ENCODE results near the gene XYLT1. TPM values are rescaled to one million over a fixed set of nuclear protein-coding genes. Genes with fewer than 3 reads are reported as not detected.

XYLT1 gene
- total RNA-seq, 1 experiment from 2014 or later = 7.5 TPM

DNA sequence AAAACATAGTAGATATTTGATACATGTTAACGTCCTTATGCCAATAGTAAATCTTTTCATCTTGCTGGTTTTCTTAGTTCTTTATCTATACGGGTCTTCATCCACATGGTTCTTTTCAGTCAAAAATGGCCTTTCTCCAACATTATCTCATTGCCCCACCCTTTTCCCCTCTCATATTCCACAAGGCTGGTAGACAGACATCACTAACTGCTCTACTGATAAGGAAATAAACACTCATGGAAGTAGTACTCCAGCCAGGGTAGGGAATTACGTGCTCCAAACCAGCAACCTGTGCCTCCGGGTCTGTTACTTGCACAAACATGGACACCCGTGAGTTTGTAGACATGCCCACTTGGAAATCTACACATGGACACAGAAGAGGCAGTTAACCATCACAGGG lies 141.4 kb downstream of the XYLT1 start:
- H3K9me3 Mint-ChIP-seq (ENCODE audit: low read depth, unreplicated experiment) = no peaks in the 10 kb centered on the region
- H3K36me3 Mint-ChIP-seq (ENCODE audit: insufficient read depth, unreplicated experiment) = peaks cover 5% of the 10 kb centered on the region
- no peaks in the 10 kb centered on the region for H3K27me3 Mint-ChIP-seq (ENCODE audit: unreplicated experiment)
- H3K4me1 Mint-ChIP-seq (ENCODE audit: low read depth, unreplicated experiment) = no peaks in the 10 kb centered on the region
- DNase-seq = no peak
- intact Hi-C loops (cut with micrococcal nuclease; ENCODE audit: unreplicated experiment) = no loop called here
- no TSS peak for BruUV-seq (replicated peaks)
- H3K4me3 Mint-ChIP-seq (ENCODE audit: low read depth, unreplicated experiment) = no peak overlapping the region
- TF ChIP-seq CTCF (IDR thresholded peaks at IDR 0.05; ENCODE audit: unreplicated experiment) = no peak
- no peak overlapping the region for H3K27ac Mint-ChIP-seq (ENCODE audit: unreplicated experiment)
- CTCF ChIA-PET = no interaction called here

DNA sequence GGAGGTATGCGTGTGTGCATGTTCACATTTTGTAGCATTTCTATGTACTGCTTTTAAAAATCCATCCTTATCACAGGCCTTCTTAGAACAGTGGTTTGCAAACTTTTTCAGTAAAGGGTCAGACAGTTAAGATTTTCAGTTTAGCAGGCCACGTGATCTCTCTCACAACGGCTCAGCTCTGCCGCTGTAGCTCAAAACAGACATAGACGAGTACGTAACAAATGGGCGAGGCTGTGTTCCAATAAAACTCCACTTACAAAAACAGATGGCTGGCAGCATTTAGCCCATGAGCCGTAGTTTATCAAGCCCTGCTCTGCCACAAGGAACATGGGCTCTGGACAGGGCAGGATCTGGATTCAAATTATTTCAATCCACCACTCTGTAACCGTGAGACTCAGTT lies 141.8 kb downstream of the XYLT1 start:
- no peak for TF ChIP-seq CTCF (IDR thresholded peaks at IDR 0.05; ENCODE audit: unreplicated experiment)
- Mint-ChIP-seq H3K27me3 (ENCODE audit: unreplicated experiment) (no peaks in the 10 kb centered on the region), H3K36me3 (ENCODE audit: insufficient read depth, unreplicated experiment) (peaks cover 3% of the 10 kb centered on the region), H3K9me3 (ENCODE audit: low read depth, unreplicated experiment) (no peaks in the 10 kb centered on the region), H3K4me3 (ENCODE audit: low read depth, unreplicated experiment) (no peak overlapping the region), H3K4me1 (ENCODE audit: low read depth, unreplicated experiment) (no peaks in the 10 kb centered on the region), H3K27ac (ENCODE audit: unreplicated experiment) (no peak overlapping the region)
- no peak for DNase-seq
- BruUV-seq (replicated peaks) = no TSS peak
- intact Hi-C loops (cut with micrococcal nuclease; ENCODE audit: unreplicated experiment) = no loop called here
- CTCF ChIA-PET = interaction anchor here (1.8 kb wide), 1 partner anchor 12 kb away, joined by 5 read pairs; no protein-coding TSS in a partner anchor

- CTCF ChIA-PET = interaction anchor here (0.5 to 1.8 kb wide), 3 partner anchors 10 to 165 kb away, joined by 4 to 5 read pairs (median 4); no protein-coding TSS in a partner anchor
- Mint-ChIP-seq H3K4me3 (ENCODE audit: low read depth, unreplicated experiment) (no peak overlapping the region), H3K27ac (ENCODE audit: unreplicated experiment) (no peak overlapping the region), H3K4me1 (ENCODE audit: low read depth, unreplicated experiment) (no peaks in the 10 kb centered on the region), H3K36me3 (ENCODE audit: insufficient read depth, unreplicated experiment) (no peaks in the 10 kb centered on the region), H3K27me3 (ENCODE audit: unreplicated experiment) (no peaks in the 10 kb centered on the region), H3K9me3 (ENCODE audit: low read depth, unreplicated experiment) (no peaks in the 10 kb centered on the region)
- intact Hi-C loops (cut with micrococcal nuclease; ENCODE audit: unreplicated experiment) = no loop called here
- BruUV-seq (replicated peaks) = no TSS peak
- no peak for DNase-seq
- no peak for TF ChIP-seq CTCF (IDR thresholded peaks at IDR 0.05; ENCODE audit: unreplicated experiment)
These were observed 143.0 kb downstream of the XYLT1 start for GRCh38 chr16:17327664-17328335.

DNA sequence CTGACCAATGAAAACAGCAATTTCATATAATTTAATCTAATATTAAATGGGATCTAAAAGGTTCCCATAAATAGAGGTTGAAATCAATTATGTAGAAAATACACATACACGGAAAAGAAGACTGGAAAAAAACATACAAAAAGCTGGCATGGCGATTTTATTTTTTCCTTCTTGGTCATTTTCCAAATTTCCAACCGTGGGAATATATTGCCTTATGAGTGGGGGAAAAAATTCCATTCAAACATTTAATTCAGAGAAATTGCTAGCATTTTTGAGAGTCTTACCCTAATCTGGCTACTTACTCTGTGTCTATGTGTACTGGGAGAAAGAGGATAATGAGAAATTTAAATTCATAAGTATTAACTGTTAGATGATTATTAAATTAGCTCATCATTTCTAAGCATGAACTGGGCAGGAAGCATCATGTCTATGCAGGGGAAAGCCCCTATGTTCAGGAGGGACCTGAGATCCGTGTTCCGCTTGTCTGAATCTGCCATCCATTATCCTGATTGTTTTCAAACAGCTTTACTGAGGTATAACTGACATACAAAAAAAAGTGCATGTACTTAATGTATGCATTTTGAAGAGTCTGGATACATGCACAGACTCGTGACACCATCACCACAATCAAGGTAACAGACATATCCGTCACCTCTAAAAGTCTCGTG lies 145.2 kb downstream of the XYLT1 start:
- DNase-seq = no peak
- H3K4me1 Mint-ChIP-seq (ENCODE audit: low read depth, unreplicated experiment) = no peaks in the 10 kb centered on the region
- H3K27me3 Mint-ChIP-seq (ENCODE audit: unreplicated experiment) = no peaks in the 10 kb centered on the region
- no peaks in the 10 kb centered on the region for H3K36me3 Mint-ChIP-seq (ENCODE audit: insufficient read depth, unreplicated experiment)
- H3K27ac Mint-ChIP-seq (ENCODE audit: unreplicated experiment) = no peak overlapping the region
- no TSS peak for BruUV-seq (replicated peaks)
- TF ChIP-seq CTCF (IDR thresholded peaks at IDR 0.05; ENCODE audit: unreplicated experiment) = no peak
- intact Hi-C loops (cut with micrococcal nuclease; ENCODE audit: unreplicated experiment) = no loop called here
- CTCF ChIA-PET = no interaction called here
- no peak overlapping the region for H3K4me3 Mint-ChIP-seq (ENCODE audit: low read depth, unreplicated experiment)
- H3K9me3 Mint-ChIP-seq (ENCODE audit: low read depth, unreplicated experiment) = no peaks in the 10 kb centered on the region
